Measurements from ENCODE around the gene TNS2.
A peak's percentile ranks its signal among the peaks of the same experiment; 100 is the strongest.
"Not testable (repeated sequence)": the region's sequence is repeated elsewhere in the genome, so short reads cannot be mapped to it uniquely, and the experiment has no call there.

Gene TNS2

GRCh38 chr12:53094796-53095595 is 45.1 kb downstream of the TNS2 start:
- not testable (repeated sequence) for DNase-seq

- DNase-seq = not testable (repeated sequence)
These were observed 45.7 kb downstream of the TNS2 start for GRCh38 chr12:53095596-53095895.

- DNase-seq = peak; percentile 77 to 79
These were observed 46.4 kb downstream of the TNS2 start for GRCh38 chr12:53096089-53096741.

GRCh38 chr12:53096759-53097158 is 46.9 kb downstream of the TNS2 start:
- no peak for DNase-seq

- DNase-seq = no peak
These were observed 47.3 kb downstream of the TNS2 start for GRCh38 chr12:53097207-53097563.

- DNase-seq = peak; percentile 19 to 31
These were observed 47.9 kb downstream of the TNS2 start, which contains the start of gene IGFBP6 for GRCh38 chr12:53097564-53098353. Gene IGFBP6 (plus strand): TSS chr12:53097667. CDS start chr12:53097718, 51 bp downstream.

GRCh38 chr12:53098354-53098981 is 48.6 kb downstream of the TNS2 start:
- DNase-seq = peak in 1 of 2 donors; percentile 6

- DNase-seq = peak; percentile 54 to 95
These were observed 49.4 kb downstream of the TNS2 start for GRCh38 chr12:53099071-53099882.

GRCh38 chr12:53100466-53101151 is 50.7 kb downstream of the TNS2 start:
- no peak for DNase-seq

GRCh38 chr12:53101266-53101665 is 51.4 kb downstream of the TNS2 start:
- DNase-seq = no peak

GRCh38 chr12:53101931-53102781 is 52.3 kb downstream of the TNS2 start:
- peak; percentile 44 to 52 for DNase-seq

GRCh38 chr12:53102883-53103807 is 53.3 kb downstream of the TNS2 start, which contains the start of gene SOAT2:
Gene SOAT2 (plus strand): TSS chr12:53103486. CDS start chr12:53103578, 92 bp downstream.
- no peak for DNase-seq

- DNase-seq = peak in 1 of 2 donors; percentile 44
These were observed 54.0 kb downstream of the TNS2 start for GRCh38 chr12:53103860-53104305.

- DNase-seq = no peak
These were observed 55.4 kb downstream of the TNS2 start for GRCh38 chr12:53105256-53105655.

- DNase-seq = no peak
These were observed 56.0 kb downstream of the TNS2 start for GRCh38 chr12:53105712-53106439.

GRCh38 chr12:53107122-53107521 is 57.3 kb downstream of the TNS2 start:
- DNase-seq = no peak

GRCh38 chr12:53112431-53112830 is 62.6 kb downstream of the TNS2 start:
- DNase-seq = not testable (repeated sequence)

GRCh38 chr12:53113136-53113705 is 63.4 kb downstream of the TNS2 start:
- DNase-seq = no peak

All from inflammatory macrophage treated with lipopolysaccharide for 1 hour (primary cell).